GM12801 (cell line): ENCODE data around the gene GPC1.

Experiments
- CTCF ChIP-seq: IDR thresholded peaks from one replicate; pipeline ENCODE4 v1.5.1; 2011; ENCODE audit warnings: control low read depth; ENCODE audit not compliant: insufficient read length; ENCODE audit errors: extremely low read depth

Gene GPC1

GRCh38 chr2:240468303-240469238 lies 33.1 kb downstream of the GPC1 start:
- no peak for TF ChIP-seq CTCF

GRCh38 chr2:240469239-240469636 lies 33.8 kb downstream of the GPC1 start:
- no peak for TF ChIP-seq CTCF

- no peak for TF ChIP-seq CTCF
These were observed 34.3 kb downstream of the GPC1 start for GRCh38 chr2:240469740-240470139.

- no peak for TF ChIP-seq CTCF
These were observed 36.8 kb downstream of the GPC1 start for GRCh38 chr2:240472078-240472790.

- TF ChIP-seq CTCF: no peak
These were observed 37.7 kb downstream of the GPC1 start for GRCh38 chr2:240473211-240473610.

- no peak for TF ChIP-seq CTCF
These were observed 42.5 kb downstream of the GPC1 start for GRCh38 chr2:240477916-240478315.

GRCh38 chr2:240478346-240479110 lies 43.1 kb downstream of the GPC1 start:
- no peak for TF ChIP-seq CTCF
